Activated T-cell treated with anti-CD3 and anti-CD28 coated beads, Interleukin-2, amount 50 U/mL, for 24 hours (primary cell): ENCODE measurements around the gene BMPER.

Experiments used
- DNase-seq: peaks from one replicate; pipeline ENCODE4 v3.0.0-alpha.2; 2020
- H3K27ac Mint-ChIP-seq: 2 replicates; pipeline ENCODE4 v1.8.0; 2020; ENCODE audit warnings: mild to moderate bottlenecking, mixed read lengths
- H3K27me3 Mint-ChIP-seq: 2 replicates; pipeline ENCODE4 v1.8.0; 2020; ENCODE audit warnings: mixed read lengths
- H3K36me3 Mint-ChIP-seq: 2 replicates; pipeline ENCODE4 v1.8.0; 2020; ENCODE audit warnings: low read depth, mixed read lengths
- H3K4me1 Mint-ChIP-seq: 2 replicates; pipeline ENCODE4 v1.8.0; 2020; ENCODE audit warnings: low read depth, mixed read lengths
- H3K4me3 Mint-ChIP-seq: 2 replicates; pipeline ENCODE4 v1.8.0; 2020; ENCODE audit warnings: mild to moderate bottlenecking, moderate library complexity, mixed read lengths
- H3K9me3 Mint-ChIP-seq: 2 replicates; pipeline ENCODE4 v1.8.0; 2020; ENCODE audit warnings: mixed read lengths

The BMPER gene

DNA sequence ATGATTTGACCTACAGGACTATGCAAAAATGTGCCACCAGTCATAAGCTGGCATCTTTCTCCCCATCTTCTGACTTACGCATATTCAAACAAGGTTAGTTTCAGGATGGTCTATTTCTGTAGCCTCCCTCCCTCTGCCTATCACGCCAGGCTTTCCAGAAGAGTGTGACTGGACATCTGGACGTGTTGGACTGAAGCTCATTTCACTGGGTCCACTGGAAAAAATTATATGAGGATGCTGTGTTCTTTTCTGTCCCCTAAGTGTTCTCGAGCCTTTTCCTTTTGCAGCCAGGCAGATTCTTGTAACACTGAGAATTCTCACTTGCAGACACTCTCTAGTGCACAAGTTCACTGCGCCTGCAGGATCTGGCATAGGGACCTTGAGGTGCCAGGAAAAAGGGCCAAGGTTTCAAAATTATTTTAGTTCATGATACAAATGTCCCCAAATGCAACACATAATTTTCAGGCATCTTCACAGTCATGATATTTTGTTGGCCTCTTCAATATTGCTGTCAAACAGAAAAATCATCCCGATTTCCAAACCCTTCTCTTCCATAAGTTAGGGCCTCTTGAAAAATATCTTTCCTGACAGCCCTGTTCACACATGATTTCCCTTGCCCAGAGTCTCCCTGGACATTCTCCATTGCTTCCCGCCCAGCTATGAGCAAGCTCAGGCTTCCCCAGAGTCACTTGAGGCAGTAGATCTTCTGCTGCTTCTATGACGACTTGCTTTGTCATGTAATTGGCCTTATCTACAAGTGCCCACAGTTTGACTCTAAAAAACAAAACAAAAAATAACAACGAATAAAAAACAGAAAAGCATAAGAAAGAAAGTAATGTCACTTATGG, 170.4 kb downstream of the BMPER start:
- no peaks in the 10 kb centered on the region for H3K9me3 Mint-ChIP-seq
- H3K27me3 Mint-ChIP-seq, result peaks cover 6% of the 10 kb centered on the region
- no peak for DNase-seq
- H3K36me3 Mint-ChIP-seq, result no peaks in the 10 kb centered on the region
- H3K27ac Mint-ChIP-seq, result no peak overlapping the region
- no peak overlapping the region for H3K4me3 Mint-ChIP-seq
- H3K4me1 Mint-ChIP-seq, result no peaks in the 10 kb centered on the region

GRCh38 chr7:34077168-34077567, 171.8 kb downstream of the BMPER start:
- H3K4me3 Mint-ChIP-seq, result no peak overlapping the region
- peaks cover 3% of the 10 kb centered on the region for H3K27me3 Mint-ChIP-seq
- no peaks in the 10 kb centered on the region for H3K9me3 Mint-ChIP-seq
- no peak for DNase-seq
- H3K27ac Mint-ChIP-seq, result no peak overlapping the region
- no peaks in the 10 kb centered on the region for H3K4me1 Mint-ChIP-seq
- H3K36me3 Mint-ChIP-seq, result no peaks in the 10 kb centered on the region

DNA sequence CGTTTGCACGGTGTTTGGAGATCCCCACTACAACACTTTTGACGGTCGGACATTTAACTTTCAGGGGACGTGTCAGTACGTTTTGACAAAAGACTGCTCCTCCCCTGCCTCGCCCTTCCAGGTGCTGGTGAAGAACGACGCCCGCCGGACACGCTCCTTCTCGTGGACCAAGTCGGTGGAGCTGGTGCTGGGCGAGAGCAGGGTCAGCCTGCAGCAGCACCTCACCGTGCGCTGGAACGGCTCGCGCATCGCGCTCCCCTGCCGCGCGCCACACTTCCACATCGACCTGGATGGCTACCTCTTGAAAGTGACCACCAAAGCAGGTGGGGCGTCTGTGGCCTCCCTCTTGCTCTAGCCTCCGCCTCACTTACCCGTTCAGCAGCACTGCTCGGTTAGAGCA, 173.5 kb downstream of the BMPER start:
- Mint-ChIP-seq H3K36me3 (no peaks in the 10 kb centered on the region), H3K4me3 (no peak overlapping the region), H3K27ac (no peak overlapping the region), H3K9me3 (no peaks in the 10 kb centered on the region), H3K4me1 (no peaks in the 10 kb centered on the region), H3K27me3 (peaks cover 3% of the 10 kb centered on the region)
- no peak for DNase-seq

DNA sequence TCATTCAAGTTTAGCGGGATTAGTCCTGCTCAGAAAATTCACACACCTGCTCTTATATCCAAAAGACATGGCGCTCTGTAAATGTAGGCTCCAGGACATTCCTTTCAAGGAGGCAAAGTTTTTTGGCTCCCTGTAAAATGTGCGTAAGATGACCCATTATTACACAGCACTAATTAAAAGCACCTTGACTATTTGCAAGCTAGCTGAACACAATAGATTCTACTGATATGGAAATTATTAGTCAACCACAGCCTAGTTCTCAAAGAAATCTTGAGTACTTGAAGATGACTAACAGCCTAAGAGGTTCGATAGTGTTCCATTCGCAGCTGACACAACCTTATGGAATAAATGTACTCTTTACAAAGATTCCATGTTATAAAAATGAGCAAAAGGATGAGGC, 175.2 kb downstream of the BMPER start:
- Mint-ChIP-seq H3K9me3 (no peaks in the 10 kb centered on the region), H3K27me3 (peaks cover 3% of the 10 kb centered on the region), H3K4me3 (no peak overlapping the region), H3K4me1 (no peaks in the 10 kb centered on the region), H3K36me3 (no peaks in the 10 kb centered on the region), H3K27ac (no peak overlapping the region)
- no peak for DNase-seq

GRCh38 chr7:34081935-34082334, 176.6 kb downstream of the BMPER start:
- no peak overlapping the region for H3K4me3 Mint-ChIP-seq
- H3K4me1 Mint-ChIP-seq, result no peaks in the 10 kb centered on the region
- H3K27ac Mint-ChIP-seq, result no peak overlapping the region
- no peak for DNase-seq
- H3K36me3 Mint-ChIP-seq, result no peaks in the 10 kb centered on the region
- H3K9me3 Mint-ChIP-seq, result no peaks in the 10 kb centered on the region
- peaks cover 3% of the 10 kb centered on the region for H3K27me3 Mint-ChIP-seq

- Mint-ChIP-seq H3K36me3 (no peaks in the 10 kb centered on the region), H3K9me3 (no peaks in the 10 kb centered on the region), H3K4me1 (no peaks in the 10 kb centered on the region), H3K4me3 (no peak overlapping the region), H3K27ac (no peak overlapping the region), H3K27me3 (peaks cover 3% of the 10 kb centered on the region)
- DNase-seq, result no peak
Measured at GRCh38 chr7:34083440-34083839, 178.1 kb downstream of the BMPER start.

DNA sequence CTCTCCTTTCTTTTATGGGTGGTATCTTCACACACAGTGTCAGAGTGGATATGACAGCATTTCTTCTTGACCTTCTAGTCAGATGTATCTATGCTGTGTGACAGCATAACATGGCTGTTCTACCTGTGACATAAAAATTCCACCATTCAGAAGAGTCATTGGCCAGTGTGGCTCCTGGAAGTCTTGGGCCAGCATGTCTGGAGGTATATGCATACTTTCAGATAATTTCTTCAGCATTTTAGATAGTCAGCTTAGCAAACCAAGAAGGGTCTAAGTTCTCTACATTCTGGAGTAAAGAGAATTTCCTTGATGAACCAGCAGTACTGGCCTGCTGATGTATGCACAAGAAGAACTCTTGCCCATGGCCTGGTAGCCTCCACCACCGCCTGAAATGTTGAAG, 179.3 kb downstream of the BMPER start:
- Mint-ChIP-seq H3K36me3 (no peaks in the 10 kb centered on the region), H3K27ac (no peak overlapping the region), H3K4me3 (no peak overlapping the region), H3K27me3 (peaks cover 3% of the 10 kb centered on the region), H3K4me1 (no peaks in the 10 kb centered on the region), H3K9me3 (no peaks in the 10 kb centered on the region)
- no peak for DNase-seq

GRCh38 chr7:34086064-34086463, 180.7 kb downstream of the BMPER start:
- Mint-ChIP-seq H3K9me3 (no peaks in the 10 kb centered on the region), H3K4me3 (no peak overlapping the region), H3K27me3 (peaks cover 3% of the 10 kb centered on the region), H3K4me1 (no peaks in the 10 kb centered on the region), H3K36me3 (no peaks in the 10 kb centered on the region), H3K27ac (no peak overlapping the region)
- no peak for DNase-seq

- no peaks in the 10 kb centered on the region for H3K4me1 Mint-ChIP-seq
- no peak overlapping the region for H3K27ac Mint-ChIP-seq
- no peak overlapping the region for H3K4me3 Mint-ChIP-seq
- no peaks in the 10 kb centered on the region for H3K9me3 Mint-ChIP-seq
- no peaks in the 10 kb centered on the region for H3K36me3 Mint-ChIP-seq
- peaks cover 3% of the 10 kb centered on the region for H3K27me3 Mint-ChIP-seq
- no peak for DNase-seq
Measured at GRCh38 chr7:34086981-34087380, 181.6 kb downstream of the BMPER start.

DNA sequence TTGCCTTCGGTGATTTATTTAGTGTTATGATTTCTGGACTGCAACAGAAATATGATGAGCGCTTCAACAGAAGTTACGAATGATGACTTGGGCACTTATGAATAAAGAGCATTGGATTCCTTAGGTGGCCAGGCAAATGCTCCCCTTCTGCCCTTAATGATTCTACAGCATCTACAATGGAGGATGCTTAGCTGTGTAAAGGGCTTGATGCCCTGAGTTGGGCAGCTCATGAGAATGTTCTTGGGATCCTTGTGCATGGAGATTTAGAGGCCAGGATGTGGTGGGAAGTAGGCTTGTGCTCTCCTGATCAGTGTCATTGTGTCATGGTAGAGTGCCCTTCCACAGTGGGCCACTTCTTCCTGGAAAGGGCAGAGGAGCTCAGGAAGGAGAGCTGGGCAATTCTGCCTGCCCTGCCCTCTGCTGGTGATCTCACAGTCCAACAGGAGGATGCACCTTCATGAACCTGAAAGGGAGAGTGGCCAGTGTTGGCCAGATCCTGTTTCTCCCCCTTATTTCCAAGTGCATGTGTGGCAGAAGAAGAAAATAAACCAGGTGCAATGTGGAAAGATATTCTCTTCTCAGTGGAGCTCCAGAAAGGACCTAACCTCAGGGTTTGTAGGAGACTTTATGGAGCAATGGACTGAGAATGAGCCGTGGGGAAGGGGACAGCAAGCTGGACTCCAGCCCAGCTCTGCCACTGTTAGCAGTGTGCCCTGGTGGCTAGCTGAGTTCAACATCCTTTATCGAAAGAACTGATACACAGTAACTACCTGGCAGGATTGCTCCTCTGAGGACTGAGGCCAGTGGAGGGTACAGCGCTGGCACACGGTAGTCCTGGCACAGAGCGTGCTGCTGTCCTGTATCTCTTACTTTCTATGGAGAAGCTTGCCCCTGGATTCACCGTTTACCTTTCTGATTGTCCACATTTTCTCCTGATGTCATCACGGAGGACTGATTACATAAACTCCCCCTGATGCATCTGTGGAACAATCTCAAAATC, 182.9 kb downstream of the BMPER start:
- no peaks in the 10 kb centered on the region for H3K36me3 Mint-ChIP-seq
- no peaks in the 10 kb centered on the region for H3K9me3 Mint-ChIP-seq
- no peak overlapping the region for H3K27ac Mint-ChIP-seq
- no peak for DNase-seq
- H3K27me3 Mint-ChIP-seq, result peaks cover 3% of the 10 kb centered on the region
- no peak overlapping the region for H3K4me3 Mint-ChIP-seq
- H3K4me1 Mint-ChIP-seq, result no peaks in the 10 kb centered on the region

- Mint-ChIP-seq H3K27ac (no peak overlapping the region), H3K9me3 (no peaks in the 10 kb centered on the region), H3K36me3 (no peaks in the 10 kb centered on the region), H3K4me1 (no peaks in the 10 kb centered on the region), H3K4me3 (no peak overlapping the region), H3K27me3 (no peaks in the 10 kb centered on the region)
- no peak for DNase-seq
Measured at GRCh38 chr7:34090816-34091215, 185.5 kb downstream of the BMPER start.

DNA sequence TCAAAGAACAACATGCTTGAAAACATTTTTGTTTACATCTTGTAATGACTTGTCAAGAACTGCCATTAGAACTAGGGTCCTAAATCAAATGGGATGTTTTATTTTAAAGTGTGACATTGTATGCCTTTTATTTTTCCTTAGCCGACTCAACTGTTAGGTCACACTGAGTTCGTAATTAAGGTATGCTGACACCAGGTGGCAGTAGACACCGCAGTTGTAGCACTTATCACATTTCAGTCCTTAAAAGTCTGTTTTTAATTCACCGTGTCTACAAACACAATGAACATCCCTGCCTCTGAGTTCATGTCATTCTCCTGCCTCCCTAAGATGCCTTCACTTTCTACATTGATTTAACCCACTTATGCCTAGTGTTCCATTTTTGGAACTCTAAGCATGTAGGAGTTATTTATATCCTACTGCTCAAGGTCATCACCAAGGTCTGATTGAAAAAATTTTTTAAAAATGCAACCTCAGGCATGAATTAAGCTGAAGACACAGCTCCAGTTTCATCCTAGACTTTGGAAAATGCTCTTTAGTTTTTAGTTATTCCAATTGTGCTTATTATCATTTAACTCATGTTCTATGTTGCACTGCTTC, 186.1 kb downstream of the BMPER start:
- no peaks in the 10 kb centered on the region for H3K9me3 Mint-ChIP-seq
- no peak for DNase-seq
- H3K27me3 Mint-ChIP-seq, result no peaks in the 10 kb centered on the region
- no peak overlapping the region for H3K4me3 Mint-ChIP-seq
- H3K4me1 Mint-ChIP-seq, result no peaks in the 10 kb centered on the region
- H3K36me3 Mint-ChIP-seq, result no peaks in the 10 kb centered on the region
- no peak overlapping the region for H3K27ac Mint-ChIP-seq

DNA sequence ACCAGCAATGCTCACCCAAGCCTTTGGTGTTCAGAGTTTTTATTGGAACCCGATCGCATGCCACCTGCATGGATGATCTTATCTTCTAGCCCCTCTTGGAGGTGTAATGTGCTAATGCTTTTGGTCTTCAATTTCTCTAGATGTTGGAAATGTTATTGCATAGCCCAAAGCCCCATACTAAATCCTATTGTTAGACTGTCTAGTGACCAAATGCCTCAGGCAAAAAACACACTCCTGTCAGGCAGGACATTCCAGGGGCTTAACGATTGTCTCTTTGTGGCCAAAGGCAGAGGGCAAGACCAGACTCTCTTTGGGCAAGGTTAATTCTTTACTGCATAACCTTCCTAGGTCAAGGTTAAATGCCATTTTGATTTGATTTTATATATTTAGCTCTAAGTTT, 187.9 kb downstream of the BMPER start:
- H3K4me1 Mint-ChIP-seq, result no peaks in the 10 kb centered on the region

GRCh38 chr7:34096198-34096651, 190.9 kb downstream of the BMPER start:
- Mint-ChIP-seq H3K27ac (no peak overlapping the region), H3K36me3 (no peaks in the 10 kb centered on the region), H3K4me1 (no peaks in the 10 kb centered on the region), H3K4me3 (no peak overlapping the region), H3K9me3 (no peaks in the 10 kb centered on the region), H3K27me3 (no peaks in the 10 kb centered on the region)
- DNase-seq, result no peak

More for the DNA sequence above, 187.9 kb downstream of the BMPER start:
- Mint-ChIP-seq H3K4me3 (no peak overlapping the region), H3K27ac (no peak overlapping the region), H3K27me3 (no peaks in the 10 kb centered on the region), H3K36me3 (no peaks in the 10 kb centered on the region), H3K9me3 (no peaks in the 10 kb centered on the region)
- no peak for DNase-seq
